WERI-Rb-1 (cell line): ENCODE data around the gene HSF2.

Experiments used
- DNase-seq: peaks from one replicate; pipeline ENCODE4 v3.0.0-alpha.2; 2020
- H3K27ac ChIP-seq: fragments of 250-450 bp; sonication (Bioruptor Pico); 2 replicates; pipeline ENCODE4 v1.5.1; 2020; ENCODE audit warnings: mild to moderate bottlenecking, moderate library complexity
- H3K27me3 ChIP-seq: fragments of 250-450 bp; sonication (Bioruptor Pico); 2 replicates; pipeline ENCODE4 v1.5.1; 2021; ENCODE audit warnings: mild to moderate bottlenecking, low read depth, moderate library complexity; ENCODE audit not compliant: insufficient read depth, severe bottlenecking
- H3K36me3 ChIP-seq: fragments of 250-450 bp; sonication (Bioruptor Pico); 2 replicates; pipeline ENCODE4 v1.5.1; 2020; ENCODE audit warnings: mild to moderate bottlenecking, moderate library complexity
- H3K4me3 ChIP-seq: 2 replicates; pipeline ENCODE4 v1.5.1; 2011; ENCODE audit warnings: low read depth, mild to moderate bottlenecking, control low read depth, low read length
- H3K9me3 ChIP-seq: fragments of 250-450 bp; sonication (Bioruptor Pico); 2 replicates; pipeline ENCODE4 v1.5.1; 2021; ENCODE audit warnings: mild to moderate bottlenecking, moderate library complexity; ENCODE audit not compliant: severe bottlenecking
- CTCF ChIP-seq: IDR thresholded peaks from 2 replicates; pipeline ENCODE4 v1.5.1; 2011; ENCODE audit warnings: low read depth, mild to moderate bottlenecking, control low read depth, inconsistent platforms, low read length

Gene HSF2, protein sequence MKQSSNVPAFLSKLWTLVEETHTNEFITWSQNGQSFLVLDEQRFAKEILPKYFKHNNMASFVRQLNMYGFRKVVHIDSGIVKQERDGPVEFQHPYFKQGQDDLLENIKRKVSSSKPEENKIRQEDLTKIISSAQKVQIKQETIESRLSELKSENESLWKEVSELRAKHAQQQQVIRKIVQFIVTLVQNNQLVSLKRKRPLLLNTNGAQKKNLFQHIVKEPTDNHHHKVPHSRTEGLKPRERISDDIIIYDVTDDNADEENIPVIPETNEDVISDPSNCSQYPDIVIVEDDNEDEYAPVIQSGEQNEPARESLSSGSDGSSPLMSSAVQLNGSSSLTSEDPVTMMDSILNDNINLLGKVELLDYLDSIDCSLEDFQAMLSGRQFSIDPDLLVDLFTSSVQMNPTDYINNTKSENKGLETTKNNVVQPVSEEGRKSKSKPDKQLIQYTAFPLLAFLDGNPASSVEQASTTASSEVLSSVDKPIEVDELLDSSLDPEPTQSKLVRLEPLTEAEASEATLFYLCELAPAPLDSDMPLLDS

DNA sequence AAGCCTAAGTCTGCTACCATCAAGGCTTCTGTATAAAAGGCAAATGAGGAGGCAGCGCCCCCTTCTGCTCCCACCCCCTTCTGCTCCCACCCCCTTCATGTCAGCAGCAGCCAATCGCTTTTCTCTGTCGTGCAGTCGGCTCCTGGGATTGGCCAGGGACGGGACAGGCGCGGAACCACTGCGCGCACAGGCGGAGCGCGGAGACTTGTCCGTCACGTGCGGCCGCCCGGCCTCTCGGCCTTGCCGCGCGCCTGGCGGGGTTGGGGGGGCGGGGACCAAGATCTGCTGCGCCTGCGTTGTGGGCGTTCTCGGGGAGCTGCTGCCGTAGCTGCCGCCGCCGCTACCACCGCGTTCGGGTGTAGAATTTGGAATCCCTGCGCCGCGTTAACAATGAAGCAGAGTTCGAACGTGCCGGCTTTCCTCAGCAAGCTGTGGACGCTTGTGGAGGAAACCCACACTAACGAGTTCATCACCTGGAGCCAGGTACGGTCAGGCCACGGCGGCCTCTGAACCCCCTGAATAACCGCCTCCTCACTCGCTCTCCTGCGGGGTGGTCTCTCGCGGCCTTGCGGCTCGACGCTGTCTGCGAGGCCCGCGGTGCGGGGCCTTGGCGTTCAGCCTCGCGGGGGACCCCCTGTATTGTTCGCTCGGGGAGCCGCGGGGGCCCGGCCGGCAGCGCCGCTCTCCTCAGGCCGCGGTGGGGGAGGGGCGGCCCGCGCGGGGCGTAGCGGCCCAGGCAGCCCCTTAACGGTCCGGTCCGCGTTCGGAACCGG is at the start of gene HSF2:
Gene HSF2, plus strand, starts transcription at position 305 of the 773 bp plus-strand sequence. Its CDS starts 86 bp downstream, at position 391.
- Histone ChIP-seq H3K4me3 (peak within 1 kb of the TSS; percentile 91), H3K27me3 (no peaks in the 10 kb centered on the region), H3K27ac (peak within 1 kb of the TSS; percentile 94), H3K9me3 (no peaks in the 10 kb centered on the region), H3K36me3 (peaks cover 12% of the 10 kb centered on the region)
- DNase-seq: peak; percentile 97
- TF ChIP-seq CTCF: peak; percentile 31; the same call in 1 of the 2 replicates

DNA sequence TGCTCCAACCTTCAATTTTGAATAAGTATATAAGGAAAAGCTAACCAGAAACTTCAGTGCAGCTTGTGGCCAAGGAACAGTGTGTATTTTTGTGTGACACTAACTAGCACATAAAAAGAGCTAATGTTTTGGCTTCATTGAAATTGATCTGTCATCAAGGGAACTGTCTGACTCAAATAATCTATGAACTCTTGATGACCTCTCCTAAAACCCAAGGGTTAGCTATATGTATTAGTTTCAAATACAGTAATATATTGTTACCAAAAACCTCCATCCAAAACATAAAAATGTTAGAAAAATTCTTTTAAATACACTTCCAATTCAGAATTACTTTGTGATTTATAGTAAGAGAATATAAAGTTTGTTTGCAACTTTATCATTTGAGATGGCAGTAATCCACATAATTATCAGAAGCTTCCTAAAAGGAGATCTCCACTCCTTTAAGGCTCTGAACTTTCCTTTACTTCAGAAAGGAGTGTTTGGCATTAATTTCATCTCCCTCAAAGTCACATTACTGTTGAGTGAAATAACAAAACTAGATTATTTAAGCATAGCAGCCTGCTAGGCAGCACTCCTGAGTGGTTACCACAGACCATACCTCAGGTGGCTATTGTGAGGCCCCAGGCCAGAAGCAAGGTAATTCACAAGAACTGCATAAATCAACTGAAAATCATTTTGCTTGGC is 46.3 kb upstream of the HSF2 start:
- Histone ChIP-seq H3K9me3 (no peaks in the 10 kb centered on the region), H3K27me3 (no peaks in the 10 kb centered on the region), H3K27ac (no peak overlapping the region), H3K36me3 (no peaks in the 10 kb centered on the region), H3K4me3 (no peak overlapping the region)
- DNase-seq: no peak
- TF ChIP-seq CTCF: no peak

GRCh38 chr6:122360809-122361208 is 38.6 kb upstream of the HSF2 start:
- H3K27me3 ChIP-seq: no peaks in the 10 kb centered on the region
- H3K9me3 ChIP-seq: no peaks in the 10 kb centered on the region
- H3K4me3 ChIP-seq: no peak overlapping the region
- DNase-seq: no peak
- TF ChIP-seq CTCF: no peak
- H3K27ac ChIP-seq: no peak overlapping the region
- no peaks in the 10 kb centered on the region for H3K36me3 ChIP-seq

DNA sequence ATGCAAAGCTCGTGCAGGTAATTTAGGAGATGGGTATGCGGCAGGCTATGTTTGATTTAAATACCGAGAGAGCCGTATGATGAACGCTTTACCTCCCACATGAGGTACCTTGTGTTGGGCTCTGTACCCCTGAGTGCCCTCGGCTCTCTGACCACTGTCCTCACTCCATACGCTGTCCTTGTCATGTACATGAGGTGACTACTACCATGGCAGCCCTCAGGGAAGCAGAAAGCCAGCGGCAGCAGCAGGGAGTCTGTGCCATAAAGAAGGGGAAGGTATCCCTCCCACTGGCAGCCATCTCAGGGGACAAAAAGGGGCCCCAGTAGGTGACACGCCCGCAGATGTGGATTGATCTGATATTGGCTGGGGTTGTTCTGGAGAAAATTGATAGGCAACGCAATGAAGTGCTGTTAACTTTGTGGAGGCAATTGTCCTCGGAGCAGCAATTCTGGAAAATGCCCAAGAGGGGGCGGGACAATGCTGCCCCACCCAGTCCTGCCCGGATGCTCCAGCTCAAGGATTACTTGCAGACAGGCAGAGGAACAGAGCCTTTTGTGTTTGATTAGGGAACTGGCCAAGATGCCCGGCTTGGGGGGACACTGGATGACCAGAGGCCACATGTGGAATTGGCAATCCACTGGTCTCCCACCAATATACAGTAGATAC is 38.0 kb upstream of the HSF2 start:
- Histone ChIP-seq H3K36me3 (no peaks in the 10 kb centered on the region), H3K27me3 (no peaks in the 10 kb centered on the region), H3K4me3 (no peak overlapping the region), H3K9me3 (no peaks in the 10 kb centered on the region), H3K27ac (no peak overlapping the region)
- no peak for TF ChIP-seq CTCF
- DNase-seq: no peak

DNA sequence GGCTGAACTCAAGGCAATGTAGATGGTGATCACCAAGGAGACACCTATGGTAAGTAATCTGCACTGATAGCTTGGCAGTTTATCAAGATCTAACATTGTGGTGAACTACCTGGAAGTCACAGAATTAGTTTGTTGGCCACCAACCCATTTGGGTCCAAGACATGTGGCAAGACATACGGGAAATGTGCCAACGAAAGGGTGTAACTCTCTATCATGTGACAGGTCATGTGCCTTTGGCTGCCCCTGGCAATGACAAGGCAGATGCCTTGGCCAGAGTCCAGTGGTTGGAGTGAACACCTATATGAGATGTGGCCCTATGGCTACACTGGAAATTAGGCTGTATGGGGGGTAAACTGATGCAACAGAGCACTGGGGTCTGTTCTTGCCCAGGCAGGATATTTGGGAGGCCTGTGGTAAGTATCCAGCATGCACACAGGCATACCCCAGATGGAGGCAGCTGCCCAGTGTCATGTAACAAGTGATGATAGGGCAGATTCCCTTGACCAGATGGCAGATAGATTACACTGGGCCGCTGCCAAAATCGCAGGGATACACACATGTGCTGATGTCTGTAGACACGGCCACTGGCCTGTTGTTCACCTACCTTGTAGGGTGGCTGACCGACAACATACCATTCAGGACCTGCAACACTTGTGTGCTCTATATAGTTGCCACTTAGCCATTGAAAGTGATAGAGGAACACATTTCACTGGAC is 35.5 kb upstream of the HSF2 start:
- Histone ChIP-seq H3K9me3 (no peaks in the 10 kb centered on the region), H3K27ac (no peak overlapping the region), H3K4me3 (no peak overlapping the region), H3K27me3 (no peaks in the 10 kb centered on the region), H3K36me3 (no peaks in the 10 kb centered on the region)
- no peak for DNase-seq
- TF ChIP-seq CTCF: no peak
